ENCODE data around the gene CNTN2. TPM values are rescaled to one million over a fixed set of nuclear protein-coding genes. Genes with fewer than 3 reads are reported as not detected.

CNTN2 gene
- polyA plus RNA-seq, 1 donor from 2014 or later = 3.2 TPM

GRCh38 chr1:205072286-205072685 lies 29.3 kb downstream of the CNTN2 start:
- no peaks in the 10 kb centered on the region for H3K36me3 ChIP-seq (ENCODE audit: insufficient read depth, low read length)
- H3K27me3 ChIP-seq (ENCODE audit: insufficient read depth, low read depth, low read length) = no peaks in the 10 kb centered on the region
- no peak overlapping the region for H3K4me2 ChIP-seq (ENCODE audit: low read length)
- TF ChIP-seq MXI1 (conservative IDR thresholded peaks at IDR 0.05; ENCODE audit: poor library complexity, severe bottlenecking) = no peak
- TF ChIP-seq RAD21 (conservative IDR thresholded peaks at IDR 0.05) = no peak
- TF ChIP-seq REST (IDR thresholded peaks at IDR 0.05; ENCODE audit: borderline replicate concordance) = no peak
- no peak for TF ChIP-seq EP300 (conservative IDR thresholded peaks at IDR 0.05; ENCODE audit: poor library complexity, severe bottlenecking)
- TF ChIP-seq CTCF (IDR thresholded peaks at IDR 0.05; ENCODE audit: poor library complexity, severe bottlenecking) = no peak
- no peak for TF ChIP-seq EZH2 (IDR thresholded peaks at IDR 0.05; ENCODE audit: borderline replicate concordance, insufficient read depth, low read length, poor library complexity, severe bottlenecking)
- no peak for TF ChIP-seq TAF1 (IDR thresholded peaks at IDR 0.05; ENCODE audit: low read depth)
- TF ChIP-seq SMC3 (conservative IDR thresholded peaks at IDR 0.05; ENCODE audit: poor library complexity) = no peak
- TF ChIP-seq POLR2AphosphoS5 (IDR thresholded peaks at IDR 0.05) = no peak
- H3K9me3 ChIP-seq (ENCODE audit: low read length) = no peaks in the 10 kb centered on the region
- no peaks in the 10 kb centered on the region for H3K9me2 ChIP-seq (ENCODE audit: insufficient read depth, low read length)
- H3K4me3 ChIP-seq (ENCODE audit: low read length) = no peak overlapping the region
- H3F3A ChIP-seq (ENCODE audit: insufficient read depth, low read length, poor library complexity, severe bottlenecking) = no peaks in the 10 kb centered on the region
- no peak overlapping the region for H3K27ac ChIP-seq (ENCODE audit: low read length)
- H4K20me1 ChIP-seq (ENCODE audit: insufficient read depth) = no peaks in the 10 kb centered on the region
- H3K9ac ChIP-seq (ENCODE audit: low read length) = no peak overlapping the region
- H3K79me2 ChIP-seq (replicated peaks; ENCODE audit: insufficient read depth, low read length) = no peaks in the 10 kb centered on the region
- no peak overlapping the region for H2AFZ ChIP-seq (ENCODE audit: low read depth, low read length)

- H4K20me1 ChIP-seq (ENCODE audit: insufficient read depth) = no peaks in the 10 kb centered on the region
- no peak overlapping the region for H3K4me3 ChIP-seq (ENCODE audit: low read length)
- H2AFZ ChIP-seq (ENCODE audit: low read depth, low read length) = no peak overlapping the region
- H3K9me2 ChIP-seq (ENCODE audit: insufficient read depth, low read length) = no peaks in the 10 kb centered on the region
- H3K27ac ChIP-seq (ENCODE audit: low read length) = no peak overlapping the region
- H3K36me3 ChIP-seq (ENCODE audit: insufficient read depth, low read length) = no peaks in the 10 kb centered on the region
- H3K79me2 ChIP-seq (replicated peaks; ENCODE audit: insufficient read depth, low read length) = no peaks in the 10 kb centered on the region
- no peak for TF ChIP-seq POLR2AphosphoS5 (IDR thresholded peaks at IDR 0.05)
- TF ChIP-seq SMC3 (conservative IDR thresholded peaks at IDR 0.05; ENCODE audit: poor library complexity) = no peak
- no peak for TF ChIP-seq CTCF (IDR thresholded peaks at IDR 0.05; ENCODE audit: poor library complexity, severe bottlenecking)
- no peak for TF ChIP-seq MXI1 (conservative IDR thresholded peaks at IDR 0.05; ENCODE audit: poor library complexity, severe bottlenecking)
- TF ChIP-seq REST (IDR thresholded peaks at IDR 0.05; ENCODE audit: borderline replicate concordance) = no peak
- TF ChIP-seq EZH2 (IDR thresholded peaks at IDR 0.05; ENCODE audit: borderline replicate concordance, insufficient read depth, low read length, poor library complexity, severe bottlenecking) = no peak
- H3K9me3 ChIP-seq (ENCODE audit: low read length) = no peaks in the 10 kb centered on the region
- H3F3A ChIP-seq (ENCODE audit: insufficient read depth, low read length, poor library complexity, severe bottlenecking) = no peaks in the 10 kb centered on the region
- no peak overlapping the region for H3K4me2 ChIP-seq (ENCODE audit: low read length)
- H3K9ac ChIP-seq (ENCODE audit: low read length) = no peak overlapping the region
- no peaks in the 10 kb centered on the region for H3K27me3 ChIP-seq (ENCODE audit: insufficient read depth, low read depth, low read length)
These were observed 29.9 kb downstream of the CNTN2 start for GRCh38 chr1:205072881-205073280.

Data from neural cell (in vitro differentiated cells).